ENCODE results near the gene RNU1-4. TPM values are rescaled to one million over a fixed set of nuclear protein-coding genes. Genes with fewer than 3 reads are reported as not detected.

The RNU1-4 gene
- total and polyA plus RNA-seq, 10 of the 15 experiments (the other 5 are each of a cell fraction or from before 2014, with no cell fraction given), result under 0.01 to 20,946 (median 4.7) TPM; not detected in 2

DNA sequence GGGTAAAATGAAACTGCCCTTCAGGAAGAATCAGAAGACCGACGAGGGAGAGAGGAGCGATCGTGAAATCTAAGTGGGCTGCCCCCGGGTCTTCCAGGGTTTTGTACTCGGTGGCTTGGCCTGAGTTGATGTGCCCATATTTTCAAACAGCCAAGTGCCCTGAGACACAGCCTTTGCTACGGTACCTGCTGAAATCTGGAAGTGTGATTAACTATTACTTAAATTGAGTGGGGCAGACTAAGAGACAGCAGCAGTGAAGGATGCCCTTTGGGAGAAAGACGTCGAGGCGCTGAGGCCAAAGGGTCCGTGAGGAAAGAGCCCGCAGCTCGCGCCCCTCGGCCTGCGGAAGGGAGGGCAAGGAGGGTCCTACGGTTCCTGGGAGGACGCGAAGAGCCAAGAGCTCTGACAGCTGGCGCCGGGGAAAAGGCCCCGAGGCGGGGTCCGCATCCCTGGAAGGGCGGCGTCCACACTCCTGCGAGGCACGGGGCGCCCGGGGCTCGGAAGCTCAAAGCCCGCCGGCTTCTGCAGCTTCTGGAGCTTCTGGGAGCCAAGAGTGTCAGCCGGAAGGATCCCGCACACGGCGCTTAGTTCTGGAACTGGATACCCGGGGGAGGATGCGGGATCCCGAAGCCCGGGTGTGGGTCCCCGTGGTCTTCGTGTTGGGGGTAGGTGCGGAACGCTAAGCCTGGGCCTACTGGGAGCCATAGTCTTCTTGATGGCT lies 15.4 kb upstream of the RNU1-4 start:
- ChIA-PET RAD21 (ENCODE audit: unreplicated experiment) (no interaction called here), POLR2A (no interaction called here), CTCF (no interaction called here), SMC1A (ENCODE audit: uncharacterized antibody, unreplicated experiment) (no interaction called here)
- peaks cover 5 to 6% of the 10 kb centered on the region in 2 experiments for H3K27me3 ChIP-seq (replicated peaks in 1 of 2; ENCODE audit: control insufficient read depth in 2 of 2, insufficient read depth in 2 of 2, low read length in 1 of 2)
- H3K4me1 ChIP-seq (ENCODE audit: control insufficient read depth, insufficient read depth, low read length), result peaks cover 10% of the 10 kb centered on the region
- no peak overlapping the region for H3K4me3 ChIP-seq
- in situ Hi-C loops (cut with MboI) (no loop called here), intact Hi-C loops (cut with micrococcal nuclease; ENCODE audit: unreplicated experiment) (no loop called here)
- no peak overlapping the region for H2AFZ ChIP-seq (ENCODE audit: control insufficient read depth, low read depth, low read length)
- peaks cover 5% of the 10 kb centered on the region; the same call in 2 of the 3 replicates for H3K9me3 ChIP-seq (replicated peaks; ENCODE audit: control insufficient read depth, insufficient read depth, low read length)
- no peaks in the 10 kb centered on the region for H4K20me1 ChIP-seq (ENCODE audit: control insufficient read depth, insufficient read depth)
- no peak overlapping the region for H3K9ac ChIP-seq (ENCODE audit: control insufficient read depth, insufficient read depth, low read length)
- no peaks in the 10 kb centered on the region for H3K36me3 ChIP-seq (ENCODE audit: control insufficient read depth in 2 of 2, insufficient read depth in 2 of 2, low read length in 1 of 2)
- no TSS peak for BruUV-seq (replicated peaks)
- H3K79me2 ChIP-seq (ENCODE audit: control insufficient read depth, insufficient read depth, low read length), result no peaks in the 10 kb centered on the region
- no peak overlapping the region for H3K27ac ChIP-seq (ENCODE audit: control insufficient read depth, insufficient read depth)
- no peak for DNase-seq (ENCODE audit: low read depth, low spot score)
- no peak for FAIRE-seq
- WGBS (ENCODE audit: insufficient coverage, insufficient replicate concordance, low lambda C conversion rate, missing lambda C conversion rate), result 76% methylated on average over 45 of the region's 45 CpGs
- TF ChIP-seq RAD51 (IDR thresholded peaks at IDR 0.05), result no peak
- TF ChIP-seq ZBED1 (IDR thresholded peaks at IDR 0.05; ENCODE audit: borderline replicate concordance), result no peak
- TF ChIP-seq MEF2A (IDR thresholded peaks at IDR 0.05; ENCODE audit: insufficient read depth, low read depth, low read length), result no peak
- TF ChIP-seq MYC (IDR thresholded peaks at IDR 0.05; ENCODE audit: insufficient read depth, insufficient read length, insufficient replicate concordance, low read length, severe bottlenecking), result no peak
- no peak for TF ChIP-seq RBBP5 (conservative IDR thresholded peaks at IDR 0.05)
- TF ChIP-seq KDM1A (IDR thresholded peaks at IDR 0.05; ENCODE audit: borderline replicate concordance), result no peak
- no peak for TF ChIP-seq EZH2 (IDR thresholded peaks at IDR 0.05; ENCODE audit: borderline replicate concordance, control insufficient read depth, low read depth, low read length)
- TF ChIP-seq SREBF2 (IDR thresholded peaks at IDR 0.05; ENCODE audit: low read length), result no peak
- no peak for TF ChIP-seq POLR2A (IDR thresholded peaks at IDR 0.05; ENCODE audit: low read depth, low read length)
- no peak for TF ChIP-seq WRNIP1 (IDR thresholded peaks at IDR 0.05; ENCODE audit: borderline replicate concordance, low read depth, low read length)
- no peak for TF ChIP-seq SMAD1 (IDR thresholded peaks at IDR 0.05; ENCODE audit: low read depth, partially characterized antibody)
- TF ChIP-seq, protein P1, sequence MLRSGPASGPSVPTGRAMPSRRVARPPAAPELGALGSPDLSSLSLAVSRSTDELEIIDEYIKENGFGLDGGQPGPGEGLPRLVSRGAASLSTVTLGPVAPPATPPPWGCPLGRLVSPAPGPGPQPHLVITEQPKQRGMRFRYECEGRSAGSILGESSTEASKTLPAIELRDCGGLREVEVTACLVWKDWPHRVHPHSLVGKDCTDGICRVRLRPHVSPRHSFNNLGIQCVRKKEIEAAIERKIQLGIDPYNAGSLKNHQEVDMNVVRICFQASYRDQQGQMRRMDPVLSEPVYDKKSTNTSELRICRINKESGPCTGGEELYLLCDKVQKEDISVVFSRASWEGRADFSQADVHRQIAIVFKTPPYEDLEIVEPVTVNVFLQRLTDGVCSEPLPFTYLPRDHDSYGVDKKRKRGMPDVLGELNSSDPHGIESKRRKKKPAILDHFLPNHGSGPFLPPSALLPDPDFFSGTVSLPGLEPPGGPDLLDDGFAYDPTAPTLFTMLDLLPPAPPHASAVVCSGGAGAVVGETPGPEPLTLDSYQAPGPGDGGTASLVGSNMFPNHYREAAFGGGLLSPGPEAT (IDR thresholded peaks at IDR 0.05; ENCODE audit: low read depth), result no peak
- no peak for TF ChIP-seq BACH1 (IDR thresholded peaks at IDR 0.05; ENCODE audit: borderline replicate concordance)
- no peak for TF ChIP-seq MEF2B (IDR thresholded peaks at IDR 0.05; ENCODE audit: partially characterized antibody, poor library complexity, severe bottlenecking)
- TF ChIP-seq, protein P2, sequence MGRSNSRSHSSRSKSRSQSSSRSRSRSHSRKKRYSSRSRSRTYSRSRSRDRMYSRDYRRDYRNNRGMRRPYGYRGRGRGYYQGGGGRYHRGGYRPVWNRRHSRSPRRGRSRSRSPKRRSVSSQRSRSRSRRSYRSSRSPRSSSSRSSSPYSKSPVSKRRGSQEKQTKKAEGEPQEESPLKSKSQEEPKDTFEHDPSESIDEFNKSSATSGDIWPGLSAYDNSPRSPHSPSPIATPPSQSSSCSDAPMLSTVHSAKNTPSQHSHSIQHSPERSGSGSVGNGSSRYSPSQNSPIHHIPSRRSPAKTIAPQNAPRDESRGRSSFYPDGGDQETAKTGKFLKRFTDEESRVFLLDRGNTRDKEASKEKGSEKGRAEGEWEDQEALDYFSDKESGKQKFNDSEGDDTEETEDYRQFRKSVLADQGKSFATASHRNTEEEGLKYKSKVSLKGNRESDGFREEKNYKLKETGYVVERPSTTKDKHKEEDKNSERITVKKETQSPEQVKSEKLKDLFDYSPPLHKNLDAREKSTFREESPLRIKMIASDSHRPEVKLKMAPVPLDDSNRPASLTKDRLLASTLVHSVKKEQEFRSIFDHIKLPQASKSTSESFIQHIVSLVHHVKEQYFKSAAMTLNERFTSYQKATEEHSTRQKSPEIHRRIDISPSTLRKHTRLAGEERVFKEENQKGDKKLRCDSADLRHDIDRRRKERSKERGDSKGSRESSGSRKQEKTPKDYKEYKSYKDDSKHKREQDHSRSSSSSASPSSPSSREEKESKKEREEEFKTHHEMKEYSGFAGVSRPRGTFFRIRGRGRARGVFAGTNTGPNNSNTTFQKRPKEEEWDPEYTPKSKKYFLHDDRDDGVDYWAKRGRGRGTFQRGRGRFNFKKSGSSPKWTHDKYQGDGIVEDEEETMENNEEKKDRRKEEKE (IDR thresholded peaks at IDR 0.05), result no peak
- TF ChIP-seq MTA3 (IDR thresholded peaks at IDR 0.05; ENCODE audit: borderline replicate concordance, low read length), result no peak
- TF ChIP-seq, protein P3, sequence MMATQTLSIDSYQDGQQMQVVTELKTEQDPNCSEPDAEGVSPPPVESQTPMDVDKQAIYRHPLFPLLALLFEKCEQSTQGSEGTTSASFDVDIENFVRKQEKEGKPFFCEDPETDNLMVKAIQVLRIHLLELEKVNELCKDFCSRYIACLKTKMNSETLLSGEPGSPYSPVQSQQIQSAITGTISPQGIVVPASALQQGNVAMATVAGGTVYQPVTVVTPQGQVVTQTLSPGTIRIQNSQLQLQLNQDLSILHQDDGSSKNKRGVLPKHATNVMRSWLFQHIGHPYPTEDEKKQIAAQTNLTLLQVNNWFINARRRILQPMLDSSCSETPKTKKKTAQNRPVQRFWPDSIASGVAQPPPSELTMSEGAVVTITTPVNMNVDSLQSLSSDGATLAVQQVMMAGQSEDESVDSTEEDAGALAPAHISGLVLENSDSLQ (IDR thresholded peaks at IDR 0.05), result no peak
- ATAC-seq, result no peak
- no peak overlapping the region for H3K4me2 ChIP-seq (ENCODE audit: control insufficient read depth, insufficient read depth)
